SK-N-SH (cell line): Measurements from ENCODE around the gene TRH. TPM values are rescaled to one million over a fixed set of nuclear protein-coding genes. Genes with fewer than 3 reads are reported as not detected.

Experiments used
- CTCF ChIA-PET: fragments of 300-600, 350-600 bp; formaldehyde crosslinking; extraction: SDS; loops from one replicate; lab custom pipeline; 2021; lab: Yijun Ruan, JAX
- POLR2A ChIA-PET: fragments of 350-600 bp; sonication (Branson Sonifier 250); formaldehyde crosslinking; extraction: SDS; loops from one replicate; lab custom pipeline; 2020; ENCODE audit warnings: antibody characterized with exemption, inconsistent platforms; lab: Yijun Ruan, JAX
- DNase-seq: peaks from one replicate; pipeline ENCODE4 v3.0.0; 2012
- H2AFZ ChIP-seq: fragments of 200-600 bp; sonication (generic); 2 replicates; pipeline ENCODE4 v1.8.1; 2016; ENCODE audit warnings: antibody characterized with exemption, mild to moderate bottlenecking, low read depth
- H3F3A ChIP-seq: fragments of 200-600 bp; sonication (generic); replicated peaks from 2 replicates; pipeline ENCODE3; 2016; ENCODE audit warnings: antibody characterized with exemption, mild to moderate bottlenecking; ENCODE audit not compliant: insufficient read depth
- H3K27ac ChIP-seq, 2 experiments: fragments of 200-500 bp in 1 of 2; fragments of 200-600 bp in 1 of 2; sonication (Bioruptor generic) in 1 of 2; sonication (generic), shearing (Covaris generic) in 1 of 2; 2 replicates each; pipeline versions ENCODE4 v1.5.1 to v1.6.1; 2014 to 2016; ENCODE audit warnings: low read depth in 2 of 2, inconsistent platforms in 1 of 2, low read length in 1 of 2, mild to moderate bottlenecking in 1 of 2, mixed read lengths in 1 of 2
- H3K27me3 ChIP-seq: fragments of 200-600 bp; sonication (generic), shearing (Covaris generic); 2 replicates; pipeline ENCODE4 v1.6.1; 2016; ENCODE audit warnings: mixed run types; ENCODE audit not compliant: insufficient read depth
- H3K36me3 ChIP-seq, 2 experiments: fragments of 200-500 bp in 1 of 2; fragments of 200-600 bp in 1 of 2; sonication (Bioruptor generic) in 1 of 2; sonication (generic) in 1 of 2; replicated peaks in 1 of 2; 2 replicates each; pipeline versions ENCODE3 to v1.5.1; 2014 to 2016; ENCODE audit warnings: low read length in 1 of 2, mild to moderate bottlenecking in 1 of 2; ENCODE audit not compliant: insufficient read depth in 2 of 2, control insufficient read depth in 1 of 2
- H3K4me1 ChIP-seq, 2 experiments: fragments of 200-500 bp in 1 of 2; fragments of 200-600 bp in 1 of 2; sonication (Bioruptor generic) in 1 of 2; sonication (generic), shearing (Covaris generic) in 1 of 2; 2 replicates each; pipeline versions ENCODE4 v1.5.1 to v1.6.1; 2014 to 2016; ENCODE audit warnings: low read depth in 1 of 2, low read length in 1 of 2, mixed run types in 1 of 2; ENCODE audit not compliant: insufficient read depth in 2 of 2, control insufficient read depth in 1 of 2
- H3K4me2 ChIP-seq: fragments of 200-600 bp; sonication (generic), shearing (Covaris generic); 2 replicates; pipeline ENCODE4 v1.6.1; 2017; ENCODE audit warnings: mixed run types
- H3K4me3 ChIP-seq, 2 experiments: fragments of 200-500 bp in 1 of 2; fragments of 200-600 bp in 1 of 2; sonication (Bioruptor generic) in 1 of 2; sonication (generic), shearing (Covaris generic) in 1 of 2; 2 replicates each; pipeline versions ENCODE4 v1.5.1 to v1.8.1; 2014 to 2016; ENCODE audit warnings: low read depth in 2 of 2, inconsistent platforms in 1 of 2, low read length in 1 of 2, mild to moderate bottlenecking in 1 of 2, mixed read lengths in 1 of 2, moderate library complexity in 1 of 2
- H3K79me2 ChIP-seq: fragments of 200-600 bp; sonication (generic); 2 replicates; pipeline ENCODE4 v1.8.1; 2017; ENCODE audit warnings: mild to moderate bottlenecking; ENCODE audit not compliant: insufficient read depth
- H3K9ac ChIP-seq: fragments of 200-600 bp; sonication (generic); 2 replicates; pipeline ENCODE4 v1.6.1; 2017; ENCODE audit warnings: mixed run types
- H3K9me2 ChIP-seq: fragments of 200-600 bp; sonication (generic); 2 replicates; pipeline ENCODE4 v1.6.1; 2017; ENCODE audit warnings: mixed run types
- H3K9me3 ChIP-seq: fragments of 200-600 bp; sonication (generic); 2 replicates; pipeline ENCODE4 v1.6.1; 2017; ENCODE audit warnings: mixed run types, mild to moderate bottlenecking, moderate library complexity
- H4K20me1 ChIP-seq: fragments of 200-600 bp; sonication (generic); 2 replicates; pipeline ENCODE4 v1.6.1; 2017; ENCODE audit warnings: mild to moderate bottlenecking, mixed run types; ENCODE audit not compliant: insufficient read depth
- CHD2 ChIP-seq: fragments of 150-350 bp; IDR thresholded peaks from 2 replicates; pipeline ENCODE4 v1.6.1; 2018; ENCODE audit warnings: low read length; ENCODE audit not compliant: partially characterized antibody
- EP300 ChIP-seq, 2 experiments: IDR thresholded peaks; 2 replicates each; pipeline versions ENCODE4 v1.4.0 to v1.6.1; 2012; ENCODE audit warnings: borderline replicate concordance in 1 of 2, low read depth in 1 of 2, low read length in 1 of 2
- FOSL2 ChIP-seq: IDR thresholded peaks from 2 replicates; pipeline ENCODE4 v1.4.0; 2012; ENCODE audit warnings: low read depth, mild to moderate bottlenecking, moderate library complexity, borderline replicate concordance
- FOXJ3 ChIP-seq: sonication (generic); formaldehyde crosslinking; IDR thresholded peaks from 2 replicates; pipeline ENCODE4 v1.5.1; 2020; ENCODE audit warnings: mild to moderate bottlenecking, missing genetic modification reagents
- GATA2 ChIP-seq: sonication (generic); formaldehyde crosslinking; IDR thresholded peaks from 2 replicates; pipeline ENCODE4 v1.5.0; 2020; ENCODE audit warnings: mild to moderate bottlenecking, missing genetic modification reagents
- JUND ChIP-seq: IDR thresholded peaks from 2 replicates; pipeline ENCODE4 v1.4.0; 2012
- MXI1 ChIP-seq: IDR thresholded peaks from 2 replicates; pipeline ENCODE4 v1.6.1; 2012; ENCODE audit warnings: mild to moderate bottlenecking, low read depth, low read length, improper control_type of control experiment
- RAD21 ChIP-seq: IDR thresholded peaks from 2 replicates; pipeline ENCODE4 v1.6.1; 2012; ENCODE audit warnings: mild to moderate bottlenecking, low read length
- RFX5 ChIP-seq: IDR thresholded peaks from 2 replicates; pipeline ENCODE4 v1.6.1; 2012; ENCODE audit warnings: mild to moderate bottlenecking, improper control_type of control experiment, low read length
- RXRA ChIP-seq: IDR thresholded peaks from 2 replicates; pipeline ENCODE4 v1.4.0; 2012; ENCODE audit warnings: low read depth, mild to moderate bottlenecking, borderline replicate concordance
- SIN3A ChIP-seq: IDR thresholded peaks from 2 replicates; pipeline ENCODE4 v1.6.1; 2012; ENCODE audit warnings: low read depth, mild to moderate bottlenecking, low read length, moderate library complexity, borderline replicate concordance
- SMC3 ChIP-seq: IDR thresholded peaks from 2 replicates; pipeline ENCODE4 v1.6.1; 2012; ENCODE audit warnings: low read depth, low read length, improper control_type of control experiment
- TCF12 ChIP-seq: IDR thresholded peaks from 2 replicates; pipeline ENCODE4 v1.4.0; 2012
- TEAD4 ChIP-seq: IDR thresholded peaks from 2 replicates; pipeline ENCODE4 v1.4.0; 2012; ENCODE audit warnings: mild to moderate bottlenecking, borderline replicate concordance; ENCODE audit not compliant: insufficient read depth
- YY1 ChIP-seq: IDR thresholded peaks from 2 replicates; pipeline ENCODE4 v1.4.0; 2012; ENCODE audit warnings: low read depth, mild to moderate bottlenecking
- WGBS: methylation state at CpG from one replicate; pipeline ENCODE4 v1.1.6; 2017; ENCODE audit warnings: low lambda C conversion rate; 5-methylcytosine and 5-hydroxymethylcytosine counted together
- polyA plus RNA-seq, 3 experiments: library from polyadenylated mRNA; depleted of rRNA; stranded (reverse); fragments of >200 nt; gene quantifications; 2 replicates each; pipeline ENCODE4 v1.2.3, GENCODE V29; 2012
- TF ChIP-seq, protein P1 (sequence below): IDR thresholded peaks from 2 replicates; pipeline ENCODE4 v1.4.0; 2012; ENCODE audit warnings: low read depth
- TF ChIP-seq, protein P2 (sequence below): fragments of 200-600 bp; sonication (generic); IDR thresholded peaks from 2 replicates; pipeline ENCODE4 v1.6.1; 2017; ENCODE audit warnings: antibody characterized with exemption, mild to moderate bottlenecking, moderate library complexity
- TF ChIP-seq, protein P3 (sequence below): IDR thresholded peaks from 2 replicates; pipeline ENCODE4 v1.4.0; 2012; ENCODE audit warnings: low read depth, borderline replicate concordance
- TF ChIP-seq, protein P4 (sequence below): fragments of 150-350 bp; IDR thresholded peaks from 2 replicates; pipeline ENCODE4 v1.6.1; 2017; ENCODE audit warnings: antibody characterized with exemption, low read length, low read depth, borderline replicate concordance

The TRH gene
- polyA plus RNA-seq, 1 of the 3 experiments (the other 2 are of a cell fraction): not detected

DNA sequence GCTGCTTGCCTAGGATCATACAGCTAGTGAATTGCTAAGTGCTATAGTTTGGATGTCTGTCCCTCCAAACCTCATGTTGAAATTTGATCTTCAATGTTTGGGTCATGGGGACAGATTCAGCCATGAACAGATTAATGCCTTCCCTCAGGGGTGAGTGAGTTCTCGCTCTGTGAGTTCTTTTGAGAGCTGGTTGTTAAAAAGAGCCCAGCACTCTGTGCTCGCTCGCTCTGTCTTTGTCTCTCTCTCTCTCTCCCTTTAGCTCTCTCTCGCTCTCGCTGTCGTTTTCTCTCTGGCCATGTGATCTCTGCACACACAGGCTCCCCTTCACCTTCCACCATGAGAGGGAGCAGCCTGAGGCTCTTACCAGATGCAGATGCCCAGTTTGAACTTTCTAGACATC, 14.9 kb downstream of the TRH start (continued):
- TF ChIP-seq, protein P1, sequence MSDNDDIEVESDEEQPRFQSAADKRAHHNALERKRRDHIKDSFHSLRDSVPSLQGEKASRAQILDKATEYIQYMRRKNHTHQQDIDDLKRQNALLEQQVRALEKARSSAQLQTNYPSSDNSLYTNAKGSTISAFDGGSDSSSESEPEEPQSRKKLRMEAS: no peak
- TF ChIP-seq MXI1 (no peak), TEAD4 (no peak), RXRA (no peak), TCF12 (no peak)

DNA sequence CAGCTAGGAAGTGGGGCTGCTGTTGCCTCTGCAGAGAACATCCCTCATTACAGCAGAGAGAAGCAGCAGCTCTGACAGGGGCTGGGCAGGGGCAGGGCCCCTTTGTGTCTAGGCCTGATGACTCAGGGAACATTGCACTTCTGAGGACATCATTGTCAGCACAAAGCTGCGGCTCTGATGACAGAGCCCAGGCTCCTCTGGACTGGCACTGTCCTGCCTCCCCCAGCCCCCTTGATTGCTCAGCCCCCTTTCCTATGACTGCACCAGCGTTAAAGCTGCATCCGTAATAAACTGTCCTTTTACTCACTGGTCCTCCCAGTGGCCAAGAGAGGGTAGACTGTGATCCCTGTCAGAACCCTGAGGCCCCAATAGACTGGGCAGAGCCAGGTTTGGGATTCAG, 18.3 kb downstream of the TRH start:
- TF ChIP-seq FOXJ3 (CRISPR knock-in tag) (no peak), SIN3A (no peak), RAD21 (peak; percentile 26), EP300 (IDR thresholded peaks at IDR 0.05; ENCODE audit: borderline replicate concordance in 1 of 2, low read depth in 1 of 2, low read length in 1 of 2) (no peak)
- TF ChIP-seq, protein P2, sequence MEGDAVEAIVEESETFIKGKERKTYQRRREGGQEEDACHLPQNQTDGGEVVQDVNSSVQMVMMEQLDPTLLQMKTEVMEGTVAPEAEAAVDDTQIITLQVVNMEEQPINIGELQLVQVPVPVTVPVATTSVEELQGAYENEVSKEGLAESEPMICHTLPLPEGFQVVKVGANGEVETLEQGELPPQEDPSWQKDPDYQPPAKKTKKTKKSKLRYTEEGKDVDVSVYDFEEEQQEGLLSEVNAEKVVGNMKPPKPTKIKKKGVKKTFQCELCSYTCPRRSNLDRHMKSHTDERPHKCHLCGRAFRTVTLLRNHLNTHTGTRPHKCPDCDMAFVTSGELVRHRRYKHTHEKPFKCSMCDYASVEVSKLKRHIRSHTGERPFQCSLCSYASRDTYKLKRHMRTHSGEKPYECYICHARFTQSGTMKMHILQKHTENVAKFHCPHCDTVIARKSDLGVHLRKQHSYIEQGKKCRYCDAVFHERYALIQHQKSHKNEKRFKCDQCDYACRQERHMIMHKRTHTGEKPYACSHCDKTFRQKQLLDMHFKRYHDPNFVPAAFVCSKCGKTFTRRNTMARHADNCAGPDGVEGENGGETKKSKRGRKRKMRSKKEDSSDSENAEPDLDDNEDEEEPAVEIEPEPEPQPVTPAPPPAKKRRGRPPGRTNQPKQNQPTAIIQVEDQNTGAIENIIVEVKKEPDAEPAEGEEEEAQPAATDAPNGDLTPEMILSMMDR: peak; percentile 42
- TF ChIP-seq, all 33 proteins: peak for 2
- H3K27ac ChIP-seq: no peak overlapping the region
- CTCF ChIA-PET: interaction anchor here (0.8 to 4.7 kb wide), 13 partner anchors 8 to 110 kb away, joined by 3 to 58 read pairs (median 4); partner anchors contain the start of gene ALG1L2

DNA sequence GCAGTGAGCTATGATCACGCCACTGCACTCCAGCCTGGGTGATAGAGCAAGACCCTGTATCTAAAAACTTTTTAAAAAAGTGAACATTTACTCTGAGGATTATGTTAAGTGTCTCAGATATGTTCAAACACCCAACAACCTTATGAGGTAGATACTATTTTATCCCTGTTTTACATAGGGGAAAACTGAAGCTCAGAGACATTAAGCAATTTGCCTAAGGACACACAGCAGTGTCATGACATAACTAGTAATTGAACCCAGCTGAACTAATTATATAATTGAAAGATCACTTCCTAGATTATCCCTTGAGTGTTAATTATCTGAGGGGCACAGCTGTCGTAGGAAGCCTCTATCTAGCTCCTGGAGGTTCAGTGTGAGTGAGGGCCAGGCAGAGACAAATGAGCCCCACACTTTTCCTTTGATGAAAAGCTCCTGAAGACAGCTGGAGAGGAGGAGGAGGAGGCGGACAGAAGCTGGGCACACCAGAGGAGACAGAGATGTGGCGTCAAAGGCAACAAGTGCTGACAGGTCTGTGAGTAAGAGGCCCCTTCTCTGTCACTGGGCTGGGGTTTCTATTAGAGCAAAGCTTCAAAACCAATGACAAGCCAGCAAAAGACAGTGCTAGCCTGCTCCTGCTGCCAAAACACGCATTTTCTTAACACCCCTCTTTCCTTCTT, 20.5 kb downstream of the TRH start:
- no peak overlapping the region for H3K27ac ChIP-seq
- H3K9ac ChIP-seq: no peak overlapping the region
- WGBS: 25% methylated on average over 5 of the region's 5 CpGs
- TF ChIP-seq CHD2 (no peak), FOSL2 (no peak), GATA2 (no peak), RAD21 (no peak), SMC3 (no peak), RFX5 (no peak), RXRA (no peak), JUND (no peak), MXI1 (no peak), YY1 (no peak)
- TF ChIP-seq, protein P3, sequence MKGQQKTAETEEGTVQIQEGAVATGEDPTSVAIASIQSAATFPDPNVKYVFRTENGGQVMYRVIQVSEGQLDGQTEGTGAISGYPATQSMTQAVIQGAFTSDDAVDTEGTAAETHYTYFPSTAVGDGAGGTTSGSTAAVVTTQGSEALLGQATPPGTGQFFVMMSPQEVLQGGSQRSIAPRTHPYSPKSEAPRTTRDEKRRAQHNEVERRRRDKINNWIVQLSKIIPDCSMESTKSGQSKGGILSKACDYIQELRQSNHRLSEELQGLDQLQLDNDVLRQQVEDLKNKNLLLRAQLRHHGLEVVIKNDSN: no peak
- TF ChIP-seq, protein P2: no peak
- TF ChIP-seq, protein P4, sequence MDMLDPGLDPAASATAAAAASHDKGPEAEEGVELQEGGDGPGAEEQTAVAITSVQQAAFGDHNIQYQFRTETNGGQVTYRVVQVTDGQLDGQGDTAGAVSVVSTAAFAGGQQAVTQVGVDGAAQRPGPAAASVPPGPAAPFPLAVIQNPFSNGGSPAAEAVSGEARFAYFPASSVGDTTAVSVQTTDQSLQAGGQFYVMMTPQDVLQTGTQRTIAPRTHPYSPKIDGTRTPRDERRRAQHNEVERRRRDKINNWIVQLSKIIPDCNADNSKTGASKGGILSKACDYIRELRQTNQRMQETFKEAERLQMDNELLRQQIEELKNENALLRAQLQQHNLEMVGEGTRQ: no peak

More for the DNA sequence above, 18.3 kb downstream of the TRH start:
- H3K79me2 ChIP-seq: no peaks in the 10 kb centered on the region
- peaks cover 35% of the 10 kb centered on the region; the same call in 1 of the 2 replicates for H3K27me3 ChIP-seq
- H3F3A ChIP-seq: no peaks in the 10 kb centered on the region
- H3K4me2 ChIP-seq: no peak overlapping the region
- POLR2A ChIA-PET: no interaction called here
- H3K4me1 ChIP-seq: no peaks in the 10 kb centered on the region; a peak in 1 of 4 replicates
- H3K9ac ChIP-seq: no peak overlapping the region
- H4K20me1 ChIP-seq: no peaks in the 10 kb centered on the region
- no peak overlapping the region for H3K4me3 ChIP-seq
- no peak overlapping the region for H2AFZ ChIP-seq
- H3K36me3 ChIP-seq: no peaks in the 10 kb centered on the region
- H3K9me2 ChIP-seq: no peaks in the 10 kb centered on the region
- peak; percentile 66 for DNase-seq
- H3K9me3 ChIP-seq: no peaks in the 10 kb centered on the region
- 19% methylated on average over 2 of the region's 3 CpGs for WGBS

More for the DNA sequence above, 20.5 kb downstream of the TRH start:
- ChIA-PET POLR2A (no interaction called here), CTCF (interaction anchor here (1.2 to 4.7 kb wide), 3 partner anchors 11 to 53 kb away, joined by 5 to 58 read pairs (median 8); no protein-coding TSS in a partner anchor)
- H3K4me1 ChIP-seq: no peaks in the 10 kb centered on the region; a peak in 1 of 4 replicates
- no peaks in the 10 kb centered on the region for H3F3A ChIP-seq
- DNase-seq: no peak
- H3K79me2 ChIP-seq: no peaks in the 10 kb centered on the region
- no peaks in the 10 kb centered on the region for H3K36me3 ChIP-seq
- H4K20me1 ChIP-seq: no peaks in the 10 kb centered on the region
- H3K9me2 ChIP-seq: no peaks in the 10 kb centered on the region
- H3K9me3 ChIP-seq: no peaks in the 10 kb centered on the region
- no peak overlapping the region for H3K4me3 ChIP-seq
- peaks cover 22% of the 10 kb centered on the region; the same call in 1 of the 2 replicates for H3K27me3 ChIP-seq
- no peak overlapping the region for H2AFZ ChIP-seq
- no peak overlapping the region for H3K4me2 ChIP-seq
